ENCODE results near the gene OAS3.
"Not testable (repeated sequence)": the region's sequence is repeated elsewhere in the genome, so short reads cannot be mapped to it uniquely, and the experiment has no call there.

OAS3 gene

GRCh38 chr12:112926416-112927033 lies 11.7 kb upstream of the OAS3 start:
- DNase-seq: not testable (repeated sequence)

DNA sequence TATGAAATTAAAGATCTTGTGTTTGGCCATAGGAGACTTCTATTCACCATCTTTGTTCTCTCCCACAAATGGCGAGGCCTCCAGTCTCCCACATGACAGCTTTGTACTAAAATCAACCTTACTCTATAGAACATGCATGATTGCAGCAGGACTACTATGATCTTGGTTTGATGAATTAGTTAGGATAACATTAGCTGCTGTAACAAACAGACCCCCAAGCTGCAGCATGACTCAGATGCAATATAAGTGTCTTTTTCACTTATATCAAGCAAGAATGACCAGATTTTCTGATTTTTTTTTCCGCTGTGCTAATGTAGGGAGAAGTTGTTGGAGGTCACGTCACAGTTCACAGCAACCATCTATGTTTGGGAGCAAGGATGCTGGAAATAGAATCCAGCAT lies 10.8 kb upstream of the OAS3 start:
- no peak for DNase-seq

GRCh38 chr12:112927925-112928324 lies 10.3 kb upstream of the OAS3 start:
- no peak for DNase-seq

DNA sequence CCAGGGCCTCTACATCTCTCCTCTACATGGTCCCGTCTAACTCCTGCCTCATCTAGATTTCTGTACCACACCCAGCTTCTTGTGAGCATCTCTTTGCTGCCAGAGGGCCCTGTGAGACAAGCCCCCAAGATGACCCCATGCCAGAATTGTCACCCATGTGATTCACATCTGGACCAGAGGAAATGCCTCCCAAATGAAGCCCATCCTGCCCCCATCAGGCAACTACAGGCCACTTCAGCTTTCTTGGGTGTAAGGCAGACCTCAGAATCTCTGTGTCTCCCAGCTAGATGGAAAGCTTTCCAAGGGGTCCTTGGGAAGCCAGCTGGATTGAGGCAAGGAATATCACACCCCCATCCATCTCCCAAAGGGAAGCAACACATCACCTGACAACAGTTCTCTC lies 9.3 kb upstream of the OAS3 start:
- DNase-seq: no peak

GRCh38 chr12:112929715-112930114 lies 8.6 kb upstream of the OAS3 start:
- no peak for DNase-seq

DNA sequence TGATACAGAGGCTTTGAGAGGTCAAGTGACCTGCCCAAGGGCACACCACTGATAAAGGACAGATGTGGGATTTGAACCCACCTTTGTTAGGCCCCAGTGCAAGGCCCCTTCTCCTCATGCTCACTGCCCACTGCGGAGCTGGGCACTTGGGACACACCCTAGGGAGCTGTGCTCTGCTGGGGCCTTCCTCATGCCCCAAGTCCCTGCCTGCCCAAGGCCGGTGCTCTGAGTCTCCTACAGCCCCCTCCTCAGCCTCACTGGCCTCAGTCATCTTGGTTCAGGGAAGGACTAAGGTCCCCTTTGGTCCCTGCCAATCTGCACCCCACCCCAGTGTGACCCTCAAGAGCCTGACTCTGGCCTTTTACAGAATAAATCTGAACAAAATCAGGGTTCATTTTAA lies 7.9 kb upstream of the OAS3 start:
- DNase-seq: no peak

DNA sequence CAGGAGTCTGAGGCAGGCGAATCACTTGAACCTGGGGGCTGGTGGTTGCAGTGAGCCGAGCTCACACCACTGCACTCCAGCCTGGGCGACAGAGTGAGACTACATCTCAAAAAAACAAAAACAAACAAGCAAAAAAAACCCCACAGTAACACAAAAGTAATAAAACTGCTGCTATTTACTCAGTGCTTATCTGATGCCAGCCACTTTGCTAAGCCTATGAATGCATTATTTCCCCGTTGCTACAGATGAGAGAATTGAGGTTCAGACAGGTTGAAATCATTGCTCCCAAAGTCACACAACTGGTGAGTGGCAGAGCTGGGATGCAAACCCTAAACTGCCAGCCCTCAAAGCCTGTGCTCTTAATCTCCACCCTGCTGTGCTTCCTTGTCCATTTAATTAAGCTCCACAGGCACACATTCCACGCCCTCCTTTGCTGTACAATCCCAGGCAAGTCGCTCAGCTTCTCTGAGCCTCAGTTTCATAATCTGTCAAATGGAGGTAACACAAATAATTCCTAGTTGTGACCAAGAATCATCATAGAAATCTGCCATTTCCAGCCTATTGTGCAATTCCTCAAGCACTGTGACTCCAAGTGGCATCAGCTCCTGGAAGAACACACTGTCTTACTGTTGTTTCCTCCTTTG lies 5.7 kb upstream of the OAS3 start:
- no peak for DNase-seq

DNA sequence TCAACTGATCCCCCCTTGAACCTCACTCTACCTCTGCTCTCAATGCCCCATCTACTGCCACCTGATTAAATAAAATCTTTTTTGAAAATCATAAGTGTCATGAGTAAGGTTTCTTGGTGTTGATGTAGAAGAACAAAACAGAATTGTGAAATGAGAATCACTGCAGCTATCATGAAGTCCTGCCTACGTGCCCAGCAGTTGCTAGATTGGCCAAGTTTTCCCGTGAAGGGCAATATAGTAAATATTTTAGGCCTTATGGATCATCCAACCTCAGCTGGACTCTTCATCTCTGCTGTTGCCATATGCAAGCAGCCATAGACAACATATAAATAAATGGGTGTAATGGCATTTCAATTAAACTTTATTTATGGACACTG lies 5.2 kb upstream of the OAS3 start:
- no peak for DNase-seq

DNA sequence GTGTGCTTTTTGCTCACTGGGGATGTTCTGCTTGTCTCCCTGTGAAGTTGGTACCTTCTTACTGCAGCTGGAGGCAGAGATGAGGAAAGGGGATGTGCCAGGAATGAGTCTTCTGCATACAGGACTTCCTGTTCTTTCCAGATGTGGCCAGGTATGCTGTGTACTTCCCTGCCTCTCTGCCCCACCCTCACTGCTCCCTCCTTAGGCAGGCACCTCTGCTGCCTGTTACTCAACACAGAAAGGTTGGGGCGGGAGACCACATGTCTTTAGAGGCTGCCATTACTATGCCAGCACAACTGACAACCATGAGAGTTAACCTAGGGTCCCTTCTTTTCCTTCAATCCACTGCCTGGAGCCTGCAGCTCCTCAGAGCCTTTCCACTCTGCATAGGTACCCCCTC lies 2.0 kb upstream of the OAS3 start:
- no peak for DNase-seq

GRCh38 chr12:112936927-112937326 lies 1.3 kb upstream of the OAS3 start:
- DNase-seq: no peak

DNA sequence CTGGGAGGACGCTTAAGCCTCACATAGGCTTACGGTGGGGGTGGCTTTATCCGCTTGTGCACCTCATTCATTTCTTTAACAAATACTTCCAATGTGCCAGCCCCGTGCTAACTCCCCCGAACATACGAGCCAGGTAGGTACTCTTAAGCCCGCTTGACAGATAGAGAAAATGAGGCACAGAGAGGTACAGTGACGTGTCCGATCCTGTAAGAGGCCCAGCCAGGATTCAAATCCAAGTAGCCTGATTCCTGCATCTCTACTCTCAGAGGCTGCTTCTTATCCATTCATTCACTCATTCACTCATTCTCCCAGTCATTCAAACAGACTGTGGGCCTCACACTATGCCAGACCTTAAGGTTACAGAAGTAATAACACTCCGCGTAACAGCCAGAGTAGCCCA lies 477 bp downstream of the OAS3 start:
- DNase-seq: no peak

DNA sequence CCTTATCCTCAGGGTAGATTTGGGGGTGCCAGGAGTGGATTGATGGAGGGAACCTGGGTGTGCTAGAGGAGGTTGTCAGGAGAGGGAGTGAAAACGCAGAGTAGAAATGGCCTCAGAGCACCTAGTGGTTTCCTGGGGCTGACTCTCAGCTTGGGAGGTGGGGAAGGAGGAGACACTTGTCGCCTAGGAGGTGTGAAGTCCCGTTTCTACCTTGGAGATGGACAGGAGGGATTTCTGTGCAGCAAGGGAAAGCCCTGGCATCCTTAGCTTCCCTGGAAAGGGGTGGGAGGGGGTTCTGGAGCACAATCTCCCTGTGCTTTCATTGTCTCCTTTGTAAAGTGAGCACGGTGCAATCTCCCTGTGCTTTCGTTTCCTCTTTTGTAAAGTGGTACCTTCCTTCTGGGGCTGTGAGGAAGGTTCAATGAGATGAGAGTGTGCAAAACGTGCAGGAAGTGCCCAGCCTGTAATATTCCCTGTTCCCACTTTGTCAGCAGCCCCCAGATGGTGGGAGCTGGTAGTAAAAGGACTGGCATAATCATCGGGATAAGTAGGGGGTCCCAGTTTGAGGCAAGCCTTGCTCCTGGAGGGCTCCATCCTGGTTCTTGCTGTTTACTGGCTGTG lies 1.6 kb downstream of the OAS3 start:
- no peak for DNase-seq

DNA sequence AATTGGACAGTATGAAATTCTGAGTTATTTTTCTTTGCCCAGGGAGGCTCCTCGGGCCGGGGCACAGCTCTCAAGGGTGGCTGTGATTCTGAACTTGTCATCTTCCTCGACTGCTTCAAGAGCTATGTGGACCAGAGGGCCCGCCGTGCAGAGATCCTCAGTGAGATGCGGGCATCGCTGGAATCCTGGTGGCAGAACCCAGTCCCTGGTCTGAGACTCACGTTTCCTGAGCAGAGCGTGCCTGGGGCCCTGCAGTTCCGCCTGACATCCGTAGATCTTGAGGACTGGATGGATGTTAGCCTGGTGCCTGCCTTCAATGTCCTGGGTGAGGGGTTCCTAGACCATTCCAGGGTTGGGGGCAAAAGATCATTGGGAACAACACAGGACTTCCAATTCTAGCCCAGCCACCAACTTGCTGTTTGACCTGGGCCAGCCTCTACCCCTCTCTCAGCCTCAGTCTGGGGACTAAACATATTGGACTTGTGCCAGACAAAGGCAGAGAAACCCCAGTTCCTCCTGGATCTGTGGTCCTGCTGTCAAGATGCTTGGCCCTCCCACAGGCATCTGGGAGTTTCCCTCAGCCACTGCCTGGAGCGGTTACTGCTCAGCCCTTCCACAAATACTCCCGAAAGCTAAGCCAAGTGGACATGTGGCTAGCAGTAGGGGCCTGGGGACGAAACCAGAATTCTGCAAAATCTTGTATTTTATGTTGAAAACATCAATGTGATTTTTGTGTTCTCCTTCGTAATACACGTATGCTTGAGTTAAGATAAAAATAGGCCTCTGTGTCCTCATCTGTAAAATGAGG lies 3.5 kb downstream of the OAS3 start:
- DNase-seq: no peak

- no peak for DNase-seq
These were observed 4.3 kb downstream of the OAS3 start for GRCh38 chr12:112942572-112942971.

DNA sequence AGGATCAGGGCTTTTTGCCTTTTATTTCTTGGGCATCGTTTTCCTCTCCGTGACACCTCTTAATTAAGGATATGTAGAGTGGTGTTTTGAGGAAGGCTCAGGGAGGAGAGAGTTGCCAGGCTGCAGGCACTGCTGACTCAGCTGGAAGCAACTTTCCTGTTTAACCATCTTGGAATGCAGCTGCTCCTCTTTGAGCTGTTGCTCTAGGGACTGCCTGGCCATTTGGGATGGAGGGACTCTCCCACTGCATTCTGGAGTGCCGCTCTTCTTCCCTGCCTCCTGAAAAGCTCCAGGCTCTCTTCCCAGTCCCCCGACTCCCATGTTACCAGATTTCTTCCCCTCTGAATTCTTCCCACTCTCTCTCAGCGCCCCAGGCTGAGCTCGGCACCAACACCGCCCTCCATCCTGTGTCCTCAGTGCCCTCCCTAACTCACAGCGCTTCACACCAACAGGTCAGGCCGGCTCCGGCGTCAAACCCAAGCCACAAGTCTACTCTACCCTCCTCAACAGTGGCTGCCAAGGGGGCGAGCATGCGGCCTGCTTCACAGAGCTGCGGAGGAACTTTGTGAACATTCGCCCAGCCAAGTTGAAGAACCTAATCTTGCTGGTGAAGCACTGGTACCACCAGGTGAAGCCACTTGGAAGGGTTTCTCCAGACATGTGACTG lies 5.9 kb downstream of the OAS3 start:
- DNase-seq: no peak

GRCh38 chr12:112945515-112945914 lies 7.2 kb downstream of the OAS3 start:
- DNase-seq: no peak

GRCh38 chr12:112946236-112947000 lies 8.1 kb downstream of the OAS3 start:
- DNase-seq: no peak

- no peak for DNase-seq
These were observed 9.0 kb downstream of the OAS3 start for GRCh38 chr12:112947314-112947713.

GRCh38 chr12:112947761-112948160 lies 9.5 kb downstream of the OAS3 start:
- no peak for DNase-seq

- DNase-seq: no peak
These were observed 10.5 kb downstream of the OAS3 start for GRCh38 chr12:112948806-112949205.

DNA sequence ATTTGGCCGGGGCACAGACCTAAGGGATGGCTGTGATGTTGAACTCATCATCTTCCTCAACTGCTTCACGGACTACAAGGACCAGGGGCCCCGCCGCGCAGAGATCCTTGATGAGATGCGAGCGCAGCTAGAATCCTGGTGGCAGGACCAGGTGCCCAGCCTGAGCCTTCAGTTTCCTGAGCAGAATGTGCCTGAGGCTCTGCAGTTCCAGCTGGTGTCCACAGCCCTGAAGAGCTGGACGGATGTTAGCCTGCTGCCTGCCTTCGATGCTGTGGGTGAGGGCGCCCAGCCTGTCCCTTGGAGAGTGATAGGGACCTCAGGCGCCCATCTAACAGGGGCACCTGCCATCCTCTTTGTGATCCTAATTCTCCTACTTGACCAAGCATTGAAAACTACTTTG lies 12.4 kb downstream of the OAS3 start:
- no peak for DNase-seq

DNA sequence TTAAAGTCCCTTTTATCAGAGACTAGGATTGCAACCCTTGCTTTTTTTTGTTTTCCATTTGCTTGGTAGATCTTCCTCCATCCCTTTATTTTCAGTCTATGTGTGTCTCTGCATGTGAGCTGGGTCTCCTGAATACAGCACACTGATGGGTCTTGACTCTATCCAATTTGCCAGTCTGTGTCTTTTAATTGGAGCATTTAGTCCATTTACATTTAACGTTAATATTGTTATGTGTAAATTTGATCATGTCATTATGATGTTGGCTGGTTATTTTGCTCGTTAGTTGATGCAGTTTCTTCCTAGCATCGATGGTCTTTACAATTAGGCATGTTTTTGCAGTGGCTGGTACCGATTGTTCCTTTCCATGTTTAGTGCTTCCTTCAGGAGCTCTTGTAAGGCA lies 18.9 kb downstream of the OAS3 start:
- DNase-seq: not testable (repeated sequence)

DNA sequence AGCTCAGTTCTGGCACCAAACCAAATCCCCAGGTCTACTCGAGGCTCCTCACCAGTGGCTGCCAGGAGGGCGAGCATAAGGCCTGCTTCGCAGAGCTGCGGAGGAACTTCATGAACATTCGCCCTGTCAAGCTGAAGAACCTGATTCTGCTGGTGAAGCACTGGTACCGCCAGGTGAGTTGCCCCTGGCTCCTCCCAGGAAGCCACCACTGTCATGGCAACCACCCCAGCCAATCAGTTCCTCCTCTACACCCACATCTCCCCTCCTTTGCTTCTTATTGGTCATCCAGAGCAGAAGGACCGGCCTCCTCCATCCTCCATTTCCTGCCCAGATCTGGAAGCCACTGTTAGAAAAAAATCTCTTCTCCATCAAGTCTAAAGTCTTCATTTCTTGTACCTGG lies 22.8 kb downstream of the OAS3 start:
- no peak for DNase-seq

Measured in activated T-cell treated with anti-CD3 and anti-CD28 coated beads for 4 hours (primary cell).